ENCODE measurements around the gene CLEC4G. TPM values are rescaled to one million over a fixed set of nuclear protein-coding genes. Genes with fewer than 3 reads are reported as not detected.
A peak's percentile ranks its signal among the peaks of the same experiment; 100 is the strongest.

CLEC4G gene
- total RNA-seq, 1 donor from 2014 or later, result 0.55 TPM

GRCh38 chr19:7681340-7682174, 50.4 kb downstream of the CLEC4G start:
- Mint-ChIP-seq H3K36me3 (ENCODE audit: low read depth) (peaks cover 36% of the 10 kb centered on the region), H3K9me3 (no peaks in the 10 kb centered on the region), H3K4me1 (peaks cover 58% of the 10 kb centered on the region), H3K27ac (peak overlapping the region; percentile 93), H3K27me3 (peaks cover 12% of the 10 kb centered on the region), H3K4me3 (peak overlapping the region; percentile 93)
- DNase-seq (peak; percentile 65), ATAC-seq (ENCODE audit: low read depth) (peak; percentile 67)
- intact Hi-C loops (cut with micrococcal nuclease), result loop anchor here (1.0 to 5.0 kb wide), 9 partner anchors 13 to 583 kb away; partner anchors contain the start of gene SNAPC2
- ChIA-PET CTCF (interaction anchor here (0.6 to 2.5 kb wide), 41 partner anchors 9 to 583 kb away, joined by 3 to 64 read pairs (median 4); partner anchors contain the start of genes CD209, FCER2, PET100 and RETN), POLR2A (interaction anchor here (0.5 to 2.3 kb wide), 32 partner anchors 7 to 784 kb away, joined by 3 to 45 read pairs (median 6); partner anchors contain the start of genes CD209, FCER2, PET100 and SNAPC2)
- TF ChIP-seq CTCF (IDR thresholded peaks at IDR 0.05), result no peak

GRCh38 chr19:7680606-7681339, 51.1 kb downstream of the CLEC4G start, which contains the start of gene TRAPPC5:
Gene TRAPPC5 (plus strand): TSS chr19:7680833. CDS start chr19:7682254, 1,421 bp downstream.
- peaks cover 31% of the 10 kb centered on the region for H3K36me3 Mint-ChIP-seq (ENCODE audit: low read depth)
- ChIA-PET CTCF (interaction anchor here (0.6 to 2.5 kb wide), 41 partner anchors 10 to 582 kb away, joined by 3 to 64 read pairs (median 4); partner anchors contain the start of genes CD209, FCER2, PET100 and RETN), POLR2A (interaction anchor here (0.5 to 2.3 kb wide), 32 partner anchors 8 to 784 kb away, joined by 3 to 45 read pairs (median 6); partner anchors contain the start of genes CD209, FCER2, MAP2K7 and PET100)
- H3K4me3 Mint-ChIP-seq, result peak within 1 kb of the TSS; percentile 93
- ATAC-seq (ENCODE audit: low read depth), result peak; percentile 53
- peak; percentile 91 for DNase-seq
- H3K27me3 Mint-ChIP-seq, result peaks cover 14% of the 10 kb centered on the region
- H3K4me1 Mint-ChIP-seq, result peaks cover 61% of the 10 kb centered on the region
- peak; percentile 78 for TF ChIP-seq CTCF (IDR thresholded peaks at IDR 0.05)
- intact Hi-C loops (cut with micrococcal nuclease), result loop anchor here (1.0 to 5.0 kb wide), 12 partner anchors 14 to 582 kb away; partner anchors contain the start of genes SNAPC2 and STXBP2
- H3K9me3 Mint-ChIP-seq, result no peaks in the 10 kb centered on the region
- H3K27ac Mint-ChIP-seq, result peak within 1 kb of the TSS; percentile 93

GRCh38 chr19:7679771-7680605, 51.9 kb downstream of the CLEC4G start:
- peaks cover 14% of the 10 kb centered on the region for H3K27me3 Mint-ChIP-seq
- peaks cover 25% of the 10 kb centered on the region for H3K36me3 Mint-ChIP-seq (ENCODE audit: low read depth)
- H3K9me3 Mint-ChIP-seq, result no peaks in the 10 kb centered on the region
- ATAC-seq (ENCODE audit: low read depth) (no peak), DNase-seq (no peak)
- peaks cover 56% of the 10 kb centered on the region for H3K4me1 Mint-ChIP-seq
- no peak for TF ChIP-seq CTCF (IDR thresholded peaks at IDR 0.05)
- H3K27ac Mint-ChIP-seq, result peak overlapping the region; percentile 78
- H3K4me3 Mint-ChIP-seq, result peak overlapping the region; percentile 93
- POLR2A ChIA-PET, result interaction anchor here (0.6 to 2.2 kb wide), 25 partner anchors 9 to 240 kb away, joined by 3 to 45 read pairs (median 5); partner anchors contain the start of genes CD209, FCER2, MAP2K7 and PET100
- CTCF ChIA-PET, result interaction anchor here (0.8 to 2.5 kb wide), 23 partner anchors 11 to 326 kb away, joined by 3 to 64 read pairs (median 6); partner anchors contain the start of gene FCER2
- intact Hi-C loops (cut with micrococcal nuclease), result loop anchor here (1.0 to 10.0 kb wide), 12 partner anchors 28 to 581 kb away; partner anchors contain the start of genes MAP2K7, SNAPC2 and STXBP2

GRCh38 chr19:7678971-7679751, 52.7 kb downstream of the CLEC4G start:
- peak; percentile 54 for DNase-seq
- ChIA-PET POLR2A (interaction anchor here (0.5 to 2.2 kb wide), 6 partner anchors 26 to 242 kb away, joined by 3 to 45 read pairs (median 3); no protein-coding TSS in a partner anchor), CTCF (interaction anchor here (0.9 to 3.1 kb wide), 3 partner anchors 111 to 577 kb away, joined by 4 to 29 read pairs (median 11); no protein-coding TSS in a partner anchor)
- Mint-ChIP-seq H3K4me3 (peak overlapping the region; percentile 93), H3K4me1 (peaks cover 59% of the 10 kb centered on the region), H3K9me3 (no peaks in the 10 kb centered on the region), H3K36me3 (ENCODE audit: low read depth) (peaks cover 23% of the 10 kb centered on the region), H3K27me3 (peaks cover 14% of the 10 kb centered on the region), H3K27ac (peak overlapping the region; percentile 78)
- intact Hi-C loops (cut with micrococcal nuclease), result loop anchor here (1.0 to 10.0 kb wide), 5 partner anchors 120 to 324 kb away; partner anchors contain the start of gene MAP2K7
- peak; percentile 62 for ATAC-seq (ENCODE audit: low read depth)
- no peak for TF ChIP-seq CTCF (IDR thresholded peaks at IDR 0.05)

Measured in activated B cell treated with CpG ODN at 0.5 μM for 24 hours (primary cell).